ENCODE measurements around the gene AHDC1. TPM values are rescaled to one million over a fixed set of nuclear protein-coding genes. Genes with fewer than 3 reads are reported as not detected.

AHDC1 gene
- total and polyA plus RNA-seq, 8 donors = 10.4 to 27.5 (median 14.9) TPM

DNA sequence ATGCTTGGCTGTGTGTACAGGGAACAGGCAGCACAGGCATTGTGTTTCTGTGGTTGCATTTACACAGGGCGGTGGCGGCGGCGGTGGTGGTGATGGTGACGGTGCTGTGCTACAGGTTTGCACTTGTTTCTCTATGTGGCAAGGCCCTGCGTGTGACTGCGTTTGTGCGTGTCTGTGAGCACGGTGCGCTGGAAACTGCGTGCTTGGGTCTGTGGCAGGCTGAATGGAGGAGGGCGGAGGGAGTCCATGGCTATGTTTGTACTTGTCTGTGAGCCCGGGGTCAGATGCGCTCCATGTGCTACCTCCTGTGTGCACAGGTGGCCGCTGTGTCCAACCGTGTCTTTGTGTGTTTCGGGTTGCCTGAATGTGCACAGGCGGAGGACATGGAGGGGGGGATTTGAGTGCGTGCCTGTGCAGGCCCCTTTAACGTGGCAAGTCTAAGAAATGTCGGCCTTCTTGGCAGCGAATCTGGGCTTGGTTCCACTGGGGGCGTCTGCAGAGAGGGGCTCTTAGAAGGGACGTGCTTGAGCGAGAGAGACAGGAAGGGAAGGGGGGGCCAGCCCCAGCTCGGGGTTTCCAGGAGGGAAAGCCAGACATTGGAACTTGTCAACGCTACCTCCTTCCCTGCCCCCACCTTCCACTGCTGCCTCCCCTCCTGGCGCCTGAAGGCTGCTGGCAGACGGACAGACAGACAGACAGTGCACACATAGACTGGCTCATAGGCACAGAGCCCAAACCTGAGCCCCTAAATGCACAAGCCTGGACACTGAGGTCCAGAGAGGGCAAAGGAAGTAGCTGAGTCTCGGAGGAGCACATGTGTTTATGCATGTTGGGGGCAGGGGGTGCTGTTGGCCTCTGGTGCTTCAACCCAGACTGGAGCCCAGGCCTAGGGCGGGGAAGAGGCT is 81.3 kb downstream of the AHDC1 start:
- ATAC-seq (no peak), FAIRE-seq (no peak), DNase-seq (no peak)
- H3K27me3 ChIP-seq = no peaks in the 10 kb centered on the region
- TF ChIP-seq, protein P1, sequence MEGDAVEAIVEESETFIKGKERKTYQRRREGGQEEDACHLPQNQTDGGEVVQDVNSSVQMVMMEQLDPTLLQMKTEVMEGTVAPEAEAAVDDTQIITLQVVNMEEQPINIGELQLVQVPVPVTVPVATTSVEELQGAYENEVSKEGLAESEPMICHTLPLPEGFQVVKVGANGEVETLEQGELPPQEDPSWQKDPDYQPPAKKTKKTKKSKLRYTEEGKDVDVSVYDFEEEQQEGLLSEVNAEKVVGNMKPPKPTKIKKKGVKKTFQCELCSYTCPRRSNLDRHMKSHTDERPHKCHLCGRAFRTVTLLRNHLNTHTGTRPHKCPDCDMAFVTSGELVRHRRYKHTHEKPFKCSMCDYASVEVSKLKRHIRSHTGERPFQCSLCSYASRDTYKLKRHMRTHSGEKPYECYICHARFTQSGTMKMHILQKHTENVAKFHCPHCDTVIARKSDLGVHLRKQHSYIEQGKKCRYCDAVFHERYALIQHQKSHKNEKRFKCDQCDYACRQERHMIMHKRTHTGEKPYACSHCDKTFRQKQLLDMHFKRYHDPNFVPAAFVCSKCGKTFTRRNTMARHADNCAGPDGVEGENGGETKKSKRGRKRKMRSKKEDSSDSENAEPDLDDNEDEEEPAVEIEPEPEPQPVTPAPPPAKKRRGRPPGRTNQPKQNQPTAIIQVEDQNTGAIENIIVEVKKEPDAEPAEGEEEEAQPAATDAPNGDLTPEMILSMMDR (IDR thresholded peaks at IDR 0.05) = no peak
- whole genome bisulfite sequencing, 2 donors = 62 to 71% methylated on average over 30 to 31 of the region's 31 CpGs
- intact Hi-C loops (cut with DNase I) = no loop called here
- H3K9me3 ChIP-seq = no peaks in the 10 kb centered on the region
- no peaks in the 10 kb centered on the region for H3K36me3 ChIP-seq
- no peak overlapping the region for H3K4me3 ChIP-seq
- H3K4me1 ChIP-seq = no peaks in the 10 kb centered on the region
- H3K27ac ChIP-seq = no peak overlapping the region

DNA sequence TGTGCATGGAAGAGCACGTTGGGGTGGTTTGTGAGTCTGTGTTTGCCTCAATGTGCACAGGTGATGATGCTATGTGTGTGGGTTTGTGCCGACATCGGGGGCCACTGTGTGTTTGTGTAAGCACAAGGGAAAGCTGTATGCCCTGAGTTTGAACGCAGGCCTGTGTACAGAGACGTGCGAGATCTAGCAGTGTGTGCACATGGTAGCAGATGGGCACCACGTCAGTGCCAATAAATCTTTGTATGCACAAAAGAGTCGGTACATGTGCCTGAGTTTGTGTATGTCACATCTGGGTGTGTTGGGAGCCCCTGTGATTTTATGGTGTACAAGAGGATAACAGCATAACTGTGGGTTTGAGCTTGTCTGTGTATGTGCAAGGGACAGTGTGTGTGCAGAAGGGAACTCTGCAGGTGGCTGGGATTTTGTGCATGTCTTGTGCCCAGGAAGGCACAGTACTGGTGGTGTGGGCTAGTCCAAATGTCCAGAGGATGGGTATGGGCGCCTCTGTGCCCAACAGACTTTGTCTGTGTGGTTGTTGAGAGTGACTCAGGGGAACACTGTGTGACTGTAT is 82.0 kb downstream of the AHDC1 start:
- TF ChIP-seq, protein P1 (IDR thresholded peaks at IDR 0.05) = no peak
- 62 to 66% methylated on average over 9 of the region's 9 CpGs for WGBS, 2 donors
- Histone ChIP-seq H3K27me3 (no peaks in the 10 kb centered on the region), H3K27ac (no peak overlapping the region), H3K9me3 (no peaks in the 10 kb centered on the region), H3K36me3 (no peaks in the 10 kb centered on the region), H3K4me1 (no peaks in the 10 kb centered on the region), H3K4me3 (no peak overlapping the region)
- DNase-seq (no peak), FAIRE-seq (no peak), ATAC-seq (no peak)
- intact Hi-C loops (cut with DNase I) = no loop called here

DNA sequence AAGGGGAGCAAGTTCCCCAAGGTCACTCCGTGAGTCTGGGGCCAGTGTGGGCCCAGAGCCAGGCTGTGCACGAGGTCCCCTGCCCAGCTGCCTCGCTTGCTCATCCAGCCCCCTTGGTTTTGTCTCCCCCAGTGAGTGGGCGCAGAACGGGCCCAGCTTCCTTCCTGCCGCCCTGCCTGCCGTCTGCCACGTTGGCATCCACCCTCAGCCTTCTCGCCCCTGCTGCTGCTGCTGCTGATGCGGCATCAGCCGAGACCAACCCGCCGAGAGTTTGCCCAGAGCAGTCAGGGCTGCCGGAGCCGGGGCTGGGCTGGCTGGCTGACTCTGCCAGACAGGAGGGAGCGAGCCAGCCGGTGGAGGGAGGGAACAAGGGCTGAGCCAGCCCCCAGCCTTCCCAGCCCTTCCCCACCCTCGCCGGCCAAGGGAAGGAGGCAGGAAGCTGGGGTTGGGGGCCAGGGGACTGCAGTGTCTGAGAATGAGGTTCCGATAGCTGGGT is 82.6 kb downstream of the AHDC1 start:
- H3K27ac ChIP-seq = no peak overlapping the region
- no peaks in the 10 kb centered on the region for H3K4me1 ChIP-seq
- no peak for DNase-seq

DNA sequence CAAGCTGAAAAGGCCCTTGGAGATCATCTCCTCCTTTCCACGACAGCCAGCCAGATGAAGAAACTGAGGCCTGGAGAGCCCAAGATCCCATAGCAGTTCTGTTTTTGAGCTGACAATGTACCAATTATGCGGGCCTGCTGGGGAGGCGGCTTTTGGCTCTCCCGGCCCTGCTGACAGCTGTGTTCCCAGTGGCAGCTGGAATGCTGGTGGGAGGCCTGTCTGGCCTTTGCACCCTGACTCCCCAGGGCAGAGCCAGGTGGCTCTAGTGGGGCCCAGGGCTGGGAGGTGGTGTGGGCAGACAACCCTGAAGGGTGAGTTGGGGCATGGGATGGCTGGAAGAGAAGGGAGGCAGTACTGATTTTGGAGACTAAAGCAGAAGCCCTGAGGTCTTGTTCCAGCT is 83.3 kb downstream of the AHDC1 start:
- no peak for FAIRE-seq
- no peaks in the 10 kb centered on the region for H3K4me1 ChIP-seq
- WGBS, 2 donors = 71 to 86% methylated on average over 4 of the region's 4 CpGs
- no peaks in the 10 kb centered on the region for H3K27me3 ChIP-seq
- H3K36me3 ChIP-seq = no peaks in the 10 kb centered on the region
- no peak for DNase-seq
- H3K4me3 ChIP-seq = no peak overlapping the region
- no peak overlapping the region for H3K27ac ChIP-seq
- intact Hi-C loops (cut with DNase I) = no loop called here
- H3K9me3 ChIP-seq = no peaks in the 10 kb centered on the region
- TF ChIP-seq, protein P1 (IDR thresholded peaks at IDR 0.05) = no peak
- no peak for ATAC-seq

More for the DNA sequence above, 82.6 kb downstream of the AHDC1 start:
- ATAC-seq (peak in 3 of 4 donors; percentile 5 to 8 (median 6)), FAIRE-seq (no peak)
- TF ChIP-seq, protein P1 (IDR thresholded peaks at IDR 0.05) = no peak
- H3K36me3 ChIP-seq = no peaks in the 10 kb centered on the region
- intact Hi-C loops (cut with DNase I) = no loop called here
- no peak overlapping the region for H3K4me3 ChIP-seq
- H3K27me3 ChIP-seq = no peaks in the 10 kb centered on the region
- 57 to 60% methylated on average over 20 of the region's 20 CpGs for WGBS, 2 donors
- H3K9me3 ChIP-seq = no peaks in the 10 kb centered on the region

All from pancreas (tissue), 10 donors.